Measurements from ENCODE around the gene PLPPR3.
"Not testable (repeated sequence)": the region's sequence is repeated elsewhere in the genome, so short reads cannot be mapped to it uniquely, and the experiment has no call there.

The PLPPR3 gene

GRCh38 chr19:853014-853585, 31.3 kb upstream of the PLPPR3 start:
- DNase-seq: no peak

- no peak for DNase-seq
These were observed 30.6 kb upstream of the PLPPR3 start, which contains the start of gene ELANE for GRCh38 chr19:852136-853013. Gene ELANE, plus strand, starts transcription at chr19:852303. Its CDS starts 26 bp downstream, at chr19:852329.

GRCh38 chr19:850979-851335, 29.2 kb upstream of the PLPPR3 start:
- DNase-seq: no peak

GRCh38 chr19:850221-850978, 28.6 kb upstream of the PLPPR3 start:
- DNase-seq: peak; percentile 79

- DNase-seq: not testable (repeated sequence)
These were observed 27.4 kb upstream of the PLPPR3 start for GRCh38 chr19:849195-849594.

GRCh38 chr19:848386-848921, 26.7 kb upstream of the PLPPR3 start:
- DNase-seq: no peak

GRCh38 chr19:845707-846521, 24.2 kb upstream of the PLPPR3 start:
- DNase-seq: no peak

GRCh38 chr19:844546-844971, 22.8 kb upstream of the PLPPR3 start:
- no peak for DNase-seq

- DNase-seq: no peak
These were observed 22.2 kb upstream of the PLPPR3 start for GRCh38 chr19:843836-844545.

- no peak for DNase-seq
These were observed 21.6 kb upstream of the PLPPR3 start for GRCh38 chr19:843180-843835.

- DNase-seq: not testable (repeated sequence)
These were observed 21.0 kb upstream of the PLPPR3 start for GRCh38 chr19:842802-843179.

GRCh38 chr19:840519-841206, 18.9 kb upstream of the PLPPR3 start, which contains the start of gene PRTN3:
Gene PRTN3, plus strand, starts transcription at chr19:840999. Its CDS starts 10 bp downstream, at chr19:841009.
- no peak for DNase-seq

- no peak for DNase-seq
These were observed 13.6 kb upstream of the PLPPR3 start for GRCh38 chr19:835210-835810.

GRCh38 chr19:834216-834615, 12.5 kb upstream of the PLPPR3 start:
- DNase-seq: no peak

GRCh38 chr19:831407-832369, 9.9 kb upstream of the PLPPR3 start:
- no peak for DNase-seq

- DNase-seq: no peak
These were observed 7.5 kb upstream of the PLPPR3 start for GRCh38 chr19:829129-829758.

GRCh38 chr19:827710-828321, 6.1 kb upstream of the PLPPR3 start, which contains the start of gene AZU1:
Gene AZU1, plus strand, starts transcription at chr19:827837. Its CDS starts 10 bp downstream, at chr19:827847.
- DNase-seq: no peak

- no peak for DNase-seq
These were observed 5.6 kb upstream of the PLPPR3 start for GRCh38 chr19:827314-827709.

Measured in fibroblast of skin of right quadriceps (primary cell).